Prostate gland (tissue), 2 donors: ENCODE measurements around the gene NAALADL2.

Experiments used
- CTCF ChIP-seq, 4 experiments: fragments of 200-600 bp in 2 of 4; fragments of 450-650 bp in 2 of 4; sonication (generic) in 2 of 4; IDR thresholded peaks; 1 replicate in 3 of 4; 2 replicates in 1 of 4; pipeline ENCODE4 v1.5.1; 2016 to 2019; ENCODE audit warnings: antibody characterized with exemption in 4 of 4, mild to moderate bottlenecking in 2 of 4, moderate library complexity in 2 of 4
- POLR2A ChIP-seq: fragments of 450-650 bp; IDR thresholded peaks from one replicate; pipeline ENCODE4 v1.6.1; 2016; ENCODE audit warnings: antibody characterized with exemption, mild to moderate bottlenecking
- POLR2AphosphoS5 ChIP-seq: sonication (generic); formaldehyde crosslinking; IDR thresholded peaks from one replicate; pipeline ENCODE4 v1.6.1; 2017; ENCODE audit warnings: antibody characterized with exemption

DNA sequence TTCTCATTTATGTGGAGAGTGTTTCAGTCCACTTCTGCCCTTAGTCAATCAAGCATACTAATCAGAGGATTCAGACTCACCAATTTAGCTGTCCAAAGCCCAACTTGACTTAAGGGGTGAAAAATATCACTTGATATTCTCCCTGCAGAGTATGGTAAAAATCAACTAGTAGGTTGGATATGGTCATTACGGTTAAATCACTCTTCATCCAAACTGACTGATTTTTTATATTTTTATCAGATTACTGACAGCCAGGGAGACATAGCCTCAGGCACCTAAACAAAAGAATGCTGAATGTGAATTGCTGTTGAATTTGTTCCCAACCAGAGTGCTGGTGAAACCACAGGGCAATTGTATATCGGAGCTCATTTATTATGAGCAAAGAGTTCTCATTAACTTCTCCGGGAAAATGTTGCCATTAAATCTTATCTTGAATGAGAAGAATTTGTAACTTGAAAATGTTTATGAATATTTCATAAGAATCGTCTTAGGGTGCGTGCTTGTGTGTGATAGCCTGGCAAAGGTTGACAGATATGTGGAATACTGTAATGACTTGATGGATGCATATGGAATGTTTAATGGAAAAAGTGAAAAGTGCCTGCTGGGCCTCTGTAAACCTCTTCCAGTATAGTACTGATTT lies 411.2 kb downstream of the NAALADL2 start:
- no peak for TF ChIP-seq POLR2A
- no peak for TF ChIP-seq CTCF (IDR thresholded peaks at IDR 0.05)
- no peak for TF ChIP-seq POLR2AphosphoS5
